Breast epithelium (tissue), 3 donors: ENCODE measurements around the gene H6PD.

Source experiments
- POLR2AphosphoS5 ChIP-seq, 3 donors: sonication (generic); formaldehyde crosslinking; IDR thresholded peaks; one replicate each; pipeline ENCODE4 v1.6.1; 2017; ENCODE audit warnings: antibody characterized with exemption in 3 of 3
- TF ChIP-seq, protein P1 (sequence below), 3 donors: fragments of 450-650 bp; IDR thresholded peaks; one replicate each; pipeline ENCODE4 v1.5.1; 2016 to 2017; ENCODE audit warnings: antibody characterized with exemption in 3 of 3, mild to moderate bottlenecking in 3 of 3, moderate library complexity in 3 of 3

DNA sequence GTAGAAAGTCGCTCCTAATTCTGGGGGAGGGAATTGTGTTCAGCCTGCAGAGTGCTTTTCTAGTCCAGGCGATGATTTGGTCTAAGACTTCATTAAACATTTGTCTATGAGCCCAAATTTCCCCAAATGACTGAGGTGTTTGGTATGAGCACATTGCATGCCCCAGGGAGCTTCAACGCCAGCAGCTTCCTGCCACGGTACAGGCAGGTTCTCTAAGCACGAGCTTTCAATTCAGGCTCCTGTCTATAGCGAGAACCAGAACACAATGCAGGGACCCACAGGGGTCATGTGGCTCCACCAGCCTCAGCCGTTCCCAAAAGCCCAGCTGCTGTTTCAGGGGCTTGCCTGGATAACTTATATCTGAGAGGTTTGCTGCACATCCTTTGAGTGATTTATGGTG is 34.1 kb upstream of the H6PD start:
- TF ChIP-seq, protein P1, sequence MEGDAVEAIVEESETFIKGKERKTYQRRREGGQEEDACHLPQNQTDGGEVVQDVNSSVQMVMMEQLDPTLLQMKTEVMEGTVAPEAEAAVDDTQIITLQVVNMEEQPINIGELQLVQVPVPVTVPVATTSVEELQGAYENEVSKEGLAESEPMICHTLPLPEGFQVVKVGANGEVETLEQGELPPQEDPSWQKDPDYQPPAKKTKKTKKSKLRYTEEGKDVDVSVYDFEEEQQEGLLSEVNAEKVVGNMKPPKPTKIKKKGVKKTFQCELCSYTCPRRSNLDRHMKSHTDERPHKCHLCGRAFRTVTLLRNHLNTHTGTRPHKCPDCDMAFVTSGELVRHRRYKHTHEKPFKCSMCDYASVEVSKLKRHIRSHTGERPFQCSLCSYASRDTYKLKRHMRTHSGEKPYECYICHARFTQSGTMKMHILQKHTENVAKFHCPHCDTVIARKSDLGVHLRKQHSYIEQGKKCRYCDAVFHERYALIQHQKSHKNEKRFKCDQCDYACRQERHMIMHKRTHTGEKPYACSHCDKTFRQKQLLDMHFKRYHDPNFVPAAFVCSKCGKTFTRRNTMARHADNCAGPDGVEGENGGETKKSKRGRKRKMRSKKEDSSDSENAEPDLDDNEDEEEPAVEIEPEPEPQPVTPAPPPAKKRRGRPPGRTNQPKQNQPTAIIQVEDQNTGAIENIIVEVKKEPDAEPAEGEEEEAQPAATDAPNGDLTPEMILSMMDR (IDR thresholded peaks at IDR 0.05) = no peak
- TF ChIP-seq POLR2AphosphoS5 (IDR thresholded peaks at IDR 0.05) = no peak
